Hepatocyte (in vitro differentiated cells): ENCODE measurements around the gene PHKG2. TPM values are rescaled to one million over a fixed set of nuclear protein-coding genes. Genes with fewer than 3 reads are reported as not detected.
A peak's percentile ranks its signal among the peaks of the same experiment; 100 is the strongest.

Source experiments
- DNase-seq: peaks from one replicate; pipeline ENCODE4 v3.0.0-alpha.2; 2016; ENCODE audit warnings: low spot score
- H2AFZ ChIP-seq: fragments of 200-600 bp; sonication (generic); 2 replicates; pipeline ENCODE4 v1.6.0; 2016; ENCODE audit warnings: antibody characterized with exemption, mild to moderate bottlenecking
- H3K27ac ChIP-seq: fragments of 200-600 bp; sonication (generic); 2 replicates; pipeline ENCODE4 v1.5.1; 2016; ENCODE audit warnings: mild to moderate bottlenecking
- H3K27me3 ChIP-seq: fragments of 200-600 bp; sonication (generic); 2 replicates; pipeline ENCODE4 v1.6.1; 2016
- H3K36me3 ChIP-seq: fragments of 200-600 bp; sonication (generic); replicated peaks from 2 replicates; pipeline ENCODE4 v1.5.1; 2016; ENCODE audit warnings: low read depth; ENCODE audit not compliant: insufficient read depth
- H3K4me1 ChIP-seq: fragments of 200-600 bp; sonication (generic); 2 replicates; pipeline ENCODE4 v1.5.1; 2016; ENCODE audit warnings: mild to moderate bottlenecking, moderate library complexity; ENCODE audit not compliant: insufficient read depth
- H3K4me2 ChIP-seq: fragments of 200-600 bp; sonication (generic); 2 replicates; pipeline ENCODE4 v1.6.0; 2016
- H3K4me3 ChIP-seq: fragments of 200-600 bp; sonication (generic); 2 replicates; pipeline ENCODE4 v1.5.1; 2016; ENCODE audit warnings: mild to moderate bottlenecking
- H3K79me2 ChIP-seq: fragments of 200-600 bp; sonication (generic); 2 replicates; pipeline ENCODE4 v1.6.0; 2017; ENCODE audit warnings: mild to moderate bottlenecking
- H3K9me2 ChIP-seq: fragments of 200-600 bp; sonication (generic); replicated peaks from 2 replicates; pipeline ENCODE4 v1.6.0; 2017; ENCODE audit warnings: mild to moderate bottlenecking; ENCODE audit not compliant: insufficient read depth
- H3K9me3 ChIP-seq: fragments of 200-600 bp; sonication (generic); 2 replicates; pipeline ENCODE4 v1.5.1; 2016; ENCODE audit warnings: low read depth, mild to moderate bottlenecking
- H4K20me1 ChIP-seq: fragments of 200-600 bp; sonication (generic); 2 replicates; pipeline ENCODE4 v1.6.0; 2016; ENCODE audit warnings: mild to moderate bottlenecking; ENCODE audit not compliant: insufficient read depth, poor library complexity, severe bottlenecking
- EZH2 ChIP-seq: fragments of 200-600 bp; sonication (generic); IDR thresholded peaks from 2 replicates; pipeline ENCODE4 v1.6.1; 2016; ENCODE audit warnings: antibody characterized with exemption, mild to moderate bottlenecking, borderline replicate concordance
- EZH2phosphoT487 ChIP-seq: fragments of 200-600 bp; sonication (generic); IDR thresholded peaks from one replicate; pipeline ENCODE4 v1.6.1; 2018; ENCODE audit warnings: antibody characterized with exemption, mild to moderate bottlenecking, low read depth, moderate library complexity; ENCODE audit not compliant: unreplicated experiment, severe bottlenecking
- WGBS: methylation state at CpG from one replicate; pipeline ENCODE4 v1.1.6; 2016; ENCODE audit warnings: low lambda C conversion rate; ENCODE audit errors: missing lambda C conversion rate; 5-methylcytosine and 5-hydroxymethylcytosine counted together
- polyA plus RNA-seq: library from polyadenylated mRNA; unstranded; fragments of >200 nt; fragmentation: Nextera tagmentation; extraction: Ambion mirVana; gene quantifications from 2 replicates; pipeline ENCODE4 v1.2.1, GENCODE V29; 2016
- total RNA-seq: library from RNA; depleted of rRNA; stranded (reverse); fragments of >200 nt; gene quantifications from 2 replicates; pipeline ENCODE4 v1.2.3, GENCODE V29; 2014
- TF ChIP-seq, protein P1 (sequence below): fragments of 200-600 bp; sonication (generic); IDR thresholded peaks from 2 replicates; pipeline ENCODE4 v1.5.1; 2016; ENCODE audit warnings: antibody characterized with exemption, mild to moderate bottlenecking; ENCODE audit not compliant: poor library complexity

PHKG2 gene
- total and polyA plus RNA-seq, 2 experiments from 2014 or later = 28.0 to 39.5 TPM

- H2AFZ ChIP-seq = no peak overlapping the region
- H3K9me3 ChIP-seq = no peaks in the 10 kb centered on the region
- no peaks in the 10 kb centered on the region for H3K27me3 ChIP-seq
- no peak overlapping the region for H3K4me3 ChIP-seq
- TF ChIP-seq EZH2 = no peak
- TF ChIP-seq, protein P1, sequence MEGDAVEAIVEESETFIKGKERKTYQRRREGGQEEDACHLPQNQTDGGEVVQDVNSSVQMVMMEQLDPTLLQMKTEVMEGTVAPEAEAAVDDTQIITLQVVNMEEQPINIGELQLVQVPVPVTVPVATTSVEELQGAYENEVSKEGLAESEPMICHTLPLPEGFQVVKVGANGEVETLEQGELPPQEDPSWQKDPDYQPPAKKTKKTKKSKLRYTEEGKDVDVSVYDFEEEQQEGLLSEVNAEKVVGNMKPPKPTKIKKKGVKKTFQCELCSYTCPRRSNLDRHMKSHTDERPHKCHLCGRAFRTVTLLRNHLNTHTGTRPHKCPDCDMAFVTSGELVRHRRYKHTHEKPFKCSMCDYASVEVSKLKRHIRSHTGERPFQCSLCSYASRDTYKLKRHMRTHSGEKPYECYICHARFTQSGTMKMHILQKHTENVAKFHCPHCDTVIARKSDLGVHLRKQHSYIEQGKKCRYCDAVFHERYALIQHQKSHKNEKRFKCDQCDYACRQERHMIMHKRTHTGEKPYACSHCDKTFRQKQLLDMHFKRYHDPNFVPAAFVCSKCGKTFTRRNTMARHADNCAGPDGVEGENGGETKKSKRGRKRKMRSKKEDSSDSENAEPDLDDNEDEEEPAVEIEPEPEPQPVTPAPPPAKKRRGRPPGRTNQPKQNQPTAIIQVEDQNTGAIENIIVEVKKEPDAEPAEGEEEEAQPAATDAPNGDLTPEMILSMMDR = no peak
- no peak for TF ChIP-seq EZH2phosphoT487
- H3K27ac ChIP-seq = peak overlapping the region; percentile 96
- no peaks in the 10 kb centered on the region for H3K9me2 ChIP-seq
- peak overlapping the region; percentile 62 for H3K4me2 ChIP-seq
- H3K4me1 ChIP-seq = peaks cover 14% of the 10 kb centered on the region
- H3K36me3 ChIP-seq = no peaks in the 10 kb centered on the region
- peak; percentile 87 for DNase-seq
- no peaks in the 10 kb centered on the region for H4K20me1 ChIP-seq
- 66% methylated on average over 8 of the region's 8 CpGs for WGBS
- peaks cover 7% of the 10 kb centered on the region for H3K79me2 ChIP-seq
These were observed 7.6 kb upstream of the PHKG2 start for GRCh38 chr16:30740364-30741251.

- peak; percentile 81 for DNase-seq
- Histone ChIP-seq H3K9me2 (no peaks in the 10 kb centered on the region), H4K20me1 (no peaks in the 10 kb centered on the region), H3K4me2 (peak overlapping the region; percentile 62), H3K36me3 (no peaks in the 10 kb centered on the region), H3K4me1 (peaks cover 14% of the 10 kb centered on the region), H3K27me3 (no peaks in the 10 kb centered on the region), H3K27ac (peak overlapping the region; percentile 96), H3K9me3 (no peaks in the 10 kb centered on the region), H3K4me3 (no peak overlapping the region), H2AFZ (no peak overlapping the region), H3K79me2 (peaks cover 7% of the 10 kb centered on the region)
- 82% methylated on average over 6 of the region's 6 CpGs for WGBS
- TF ChIP-seq EZH2 (no peak), EZH2phosphoT487 (no peak)
- TF ChIP-seq, protein P1 = no peak
These were observed 6.7 kb upstream of the PHKG2 start for GRCh38 chr16:30741461-30741914.

- H3K79me2 ChIP-seq = peaks cover 9% of the 10 kb centered on the region
- TF ChIP-seq, protein P1 = no peak
- TF ChIP-seq EZH2phosphoT487 = no peak
- TF ChIP-seq EZH2 = no peak
- H3K4me2 ChIP-seq = no peak overlapping the region
- no peaks in the 10 kb centered on the region for H3K9me2 ChIP-seq
- no peaks in the 10 kb centered on the region for H3K27me3 ChIP-seq
- H2AFZ ChIP-seq = no peak overlapping the region
- WGBS = 96% methylated on average over 7 of the region's 11 CpGs
- H3K4me1 ChIP-seq = peaks cover 18% of the 10 kb centered on the region
- DNase-seq = no peak
- no peaks in the 10 kb centered on the region for H4K20me1 ChIP-seq
- no peaks in the 10 kb centered on the region for H3K9me3 ChIP-seq
- H3K27ac ChIP-seq = no peak overlapping the region
- H3K36me3 ChIP-seq = no peaks in the 10 kb centered on the region
- no peak overlapping the region for H3K4me3 ChIP-seq
These were observed 4.5 kb upstream of the PHKG2 start for GRCh38 chr16:30743716-30744115.
